Colonic mucosa (tissue), 4 donors: ENCODE measurements around the gene NME5. TPM values are rescaled to one million over a fixed set of nuclear protein-coding genes. Genes with fewer than 3 reads are reported as not detected.

Experiments used
- DNase-seq: peaks from one replicate; pipeline ENCODE4 v3.0.0-alpha.2; 2020
- H3K27ac ChIP-seq: fragments of 200-600 bp; one replicate; pipeline ENCODE4 v1.8.0; 2021
- H3K27me3 ChIP-seq: fragments of 200-600 bp; one replicate; pipeline ENCODE4 v1.8.0; 2021
- H3K36me3 ChIP-seq: fragments of 200-600 bp; one replicate; pipeline ENCODE4 v1.8.0; 2021
- H3K4me1 ChIP-seq: fragments of 200-600 bp; one replicate; pipeline ENCODE4 v1.8.0; 2021; ENCODE audit warnings: mild to moderate bottlenecking
- H3K4me3 ChIP-seq: fragments of 200-600 bp; one replicate; pipeline ENCODE4 v1.8.0; 2021
- H3K9ac ChIP-seq, 2 donors: one replicate each; pipeline ENCODE4 v1.7.0; 2013; ENCODE audit warnings: control low read depth in 2 of 2, low read depth in 2 of 2, low read length in 2 of 2
- H3K9me3 ChIP-seq: fragments of 200-600 bp; one replicate; pipeline ENCODE4 v1.8.0; 2021
- CTCF ChIP-seq: fragments of 200-600 bp; IDR thresholded peaks from one replicate; pipeline ENCODE4 v1.8.0; 2022; ENCODE audit warnings: antibody characterized with exemption, mild to moderate bottlenecking
- intact Hi-C: fragments of 100-400 bp; cut with DNase I; formaldehyde crosslinking; loops from one replicate; pipeline ENCODE4 v1.14.1; 2022
- total RNA-seq, 2 donors: library from RNA; stranded (reverse); fragmentation: NEBNext Ultra II Directional in 1 of 2; extraction: Animal tissue kit (Norgen Biotek cat#: 25700) in 1 of 2; gene quantifications; one replicate each; pipeline ENCODE4 v1.2.1, GENCODE V29; 2021
- donor health status: healthy.
- donor health status: DM: no; HTN: no; CAD: no.
- donor health status: DM: no; HTN: no; CAD: no.

NME5 gene
- total RNA-seq, 2 donors from 2014 or later = not detected

- Histone ChIP-seq H3K9me3 (no peaks in the 10 kb centered on the region), H3K27ac (no peak overlapping the region), H3K4me3 (no peak overlapping the region), H3K27me3 (no peaks in the 10 kb centered on the region), H3K36me3 (no peaks in the 10 kb centered on the region), H3K9ac (no peak overlapping the region), H3K4me1 (no peaks in the 10 kb centered on the region)
- intact Hi-C loops = loop anchor here (2.0 kb wide), 1 partner anchor 54 kb away; no protein-coding TSS in a partner anchor
- DNase-seq = no peak
- no peak for TF ChIP-seq CTCF
These were observed 6.7 kb downstream of the NME5 start for GRCh38 chr5:138132543-138132942.

GRCh38 chr5:138129347-138129746, 9.9 kb downstream of the NME5 start:
- H3K9me3 ChIP-seq = no peaks in the 10 kb centered on the region
- H3K36me3 ChIP-seq = no peaks in the 10 kb centered on the region
- H3K4me1 ChIP-seq = no peaks in the 10 kb centered on the region
- no peak overlapping the region for H3K27ac ChIP-seq
- no peaks in the 10 kb centered on the region for H3K27me3 ChIP-seq
- H3K9ac ChIP-seq = no peak overlapping the region
- intact Hi-C loops = no loop called here
- no peak for DNase-seq
- TF ChIP-seq CTCF = no peak
- no peak overlapping the region for H3K4me3 ChIP-seq

- H3K27ac ChIP-seq = no peak overlapping the region
- no peaks in the 10 kb centered on the region for H3K4me1 ChIP-seq
- intact Hi-C loops = no loop called here
- no peaks in the 10 kb centered on the region for H3K36me3 ChIP-seq
- H3K9me3 ChIP-seq = no peaks in the 10 kb centered on the region
- no peak overlapping the region for H3K4me3 ChIP-seq
- no peak for DNase-seq
- H3K27me3 ChIP-seq = no peaks in the 10 kb centered on the region
- H3K9ac ChIP-seq = no peak overlapping the region
- TF ChIP-seq CTCF = no peak
These were observed 10.9 kb downstream of the NME5 start for GRCh38 chr5:138128334-138128733.

GRCh38 chr5:138115254-138115653, 24.0 kb downstream of the NME5 start:
- no peak overlapping the region for H3K4me3 ChIP-seq
- no peaks in the 10 kb centered on the region for H3K4me1 ChIP-seq
- no peaks in the 10 kb centered on the region for H3K9me3 ChIP-seq
- intact Hi-C loops = no loop called here
- no peaks in the 10 kb centered on the region for H3K36me3 ChIP-seq
- no peak for DNase-seq
- H3K9ac ChIP-seq = no peak overlapping the region
- H3K27ac ChIP-seq = no peak overlapping the region
- TF ChIP-seq CTCF = no peak
- H3K27me3 ChIP-seq = no peaks in the 10 kb centered on the region

GRCh38 chr5:138111937-138112336, 27.3 kb downstream of the NME5 start:
- no peaks in the 10 kb centered on the region for H3K36me3 ChIP-seq
- no peaks in the 10 kb centered on the region for H3K4me1 ChIP-seq
- no peak for TF ChIP-seq CTCF
- no peak overlapping the region for H3K4me3 ChIP-seq
- intact Hi-C loops = no loop called here
- H3K27ac ChIP-seq = no peak overlapping the region
- DNase-seq = no peak
- H3K27me3 ChIP-seq = no peaks in the 10 kb centered on the region
- H3K9me3 ChIP-seq = no peaks in the 10 kb centered on the region
- H3K9ac ChIP-seq = no peak overlapping the region

GRCh38 chr5:138111181-138111580, 28.0 kb downstream of the NME5 start:
- Histone ChIP-seq H3K27me3 (no peaks in the 10 kb centered on the region), H3K36me3 (no peaks in the 10 kb centered on the region), H3K4me1 (no peaks in the 10 kb centered on the region), H3K9ac (no peak overlapping the region), H3K9me3 (no peaks in the 10 kb centered on the region), H3K4me3 (no peak overlapping the region), H3K27ac (no peak overlapping the region)
- no peak for TF ChIP-seq CTCF
- intact Hi-C loops = no loop called here
- DNase-seq = no peak
